ENCODE data around the gene LRRIQ3.

LRRIQ3 gene

DNA sequence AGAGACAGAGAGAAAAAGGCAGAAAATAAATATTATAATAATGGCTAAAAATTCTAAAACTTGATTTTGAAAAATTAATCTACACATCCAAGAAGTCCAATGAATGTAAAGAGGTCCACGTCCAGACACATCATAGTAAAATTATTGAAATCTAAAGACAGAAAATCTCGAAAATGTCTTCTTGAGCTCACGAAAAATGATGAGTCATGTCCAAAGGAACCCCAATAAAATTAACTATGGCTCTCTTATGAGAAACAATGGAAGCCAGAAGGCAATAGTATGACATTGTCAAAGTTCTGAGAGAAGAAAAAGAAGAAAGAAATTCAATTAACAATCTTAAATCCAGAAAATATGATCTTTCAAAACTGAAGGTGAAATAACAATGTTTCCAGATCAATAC, 84.6 kb downstream of the LRRIQ3 start:
- 73 to 100% methylated on average over 2 of the region's 3 CpGs for WGBS, 2 experiments (ENCODE audit: insufficient coverage in 2 of 2)
- H3K27ac ChIP-seq (ENCODE audit: low read depth, low read length, severe bottlenecking): no peak overlapping the region
- H3K9me3 ChIP-seq (ENCODE audit: control insufficient read depth, low read length): no peaks in the 10 kb centered on the region
- H3K4me3 ChIP-seq (ENCODE audit: extremely low read depth, insufficient read depth, low read length, poor library complexity, severe bottlenecking): no peak overlapping the region
- no peaks in the 10 kb centered on the region for H3K36me3 ChIP-seq (ENCODE audit: control insufficient read depth, insufficient read depth, low read length)
- H3K4me1 ChIP-seq (ENCODE audit: control insufficient read depth, insufficient read depth, low read length, poor library complexity, severe bottlenecking): no peaks in the 10 kb centered on the region

DNA sequence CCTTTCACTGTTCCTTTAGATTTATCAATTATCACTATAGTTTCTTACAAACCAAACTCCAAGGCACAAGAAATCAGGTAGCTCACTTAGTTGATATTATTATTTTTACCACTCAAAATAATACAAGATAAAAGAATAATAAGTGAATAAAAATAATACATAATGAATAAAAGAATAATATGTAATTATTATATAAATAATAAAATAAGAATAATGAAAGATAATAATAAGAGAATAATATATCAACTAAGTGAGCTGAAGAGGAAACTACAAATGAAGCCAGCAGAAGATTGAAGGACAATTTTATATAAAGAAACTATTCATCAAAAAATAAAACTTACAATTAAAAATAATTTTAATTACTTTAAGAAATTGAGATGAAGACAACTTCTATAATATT, 90.6 kb downstream of the LRRIQ3 start:
- Histone ChIP-seq H3K4me3 (ENCODE audit: extremely low read depth, insufficient read depth, low read length, poor library complexity, severe bottlenecking) (no peak overlapping the region), H3K9me3 (ENCODE audit: control insufficient read depth, low read length) (no peaks in the 10 kb centered on the region), H3K27ac (ENCODE audit: low read depth, low read length, severe bottlenecking) (no peak overlapping the region), H3K36me3 (ENCODE audit: control insufficient read depth, insufficient read depth, low read length) (no peaks in the 10 kb centered on the region), H3K4me1 (ENCODE audit: control insufficient read depth, insufficient read depth, low read length, poor library complexity, severe bottlenecking) (no peaks in the 10 kb centered on the region)

- H3K4me1 ChIP-seq (ENCODE audit: control insufficient read depth, insufficient read depth, low read length, poor library complexity, severe bottlenecking): no peaks in the 10 kb centered on the region
- H3K36me3 ChIP-seq (ENCODE audit: control insufficient read depth, insufficient read depth, low read length): no peaks in the 10 kb centered on the region
- WGBS, 2 experiments (ENCODE audit: insufficient coverage in 2 of 2): no CpG with 5 or more reads among the region's 1 CpG
- no peaks in the 10 kb centered on the region for H3K9me3 ChIP-seq (ENCODE audit: control insufficient read depth, low read length)
- H3K27ac ChIP-seq (ENCODE audit: low read depth, low read length, severe bottlenecking): no peak overlapping the region
- no peak overlapping the region for H3K4me3 ChIP-seq (ENCODE audit: extremely low read depth, insufficient read depth, low read length, poor library complexity, severe bottlenecking)
These were observed 106.6 kb downstream of the LRRIQ3 start for GRCh38 chr1:74091371-74091770.

DNA sequence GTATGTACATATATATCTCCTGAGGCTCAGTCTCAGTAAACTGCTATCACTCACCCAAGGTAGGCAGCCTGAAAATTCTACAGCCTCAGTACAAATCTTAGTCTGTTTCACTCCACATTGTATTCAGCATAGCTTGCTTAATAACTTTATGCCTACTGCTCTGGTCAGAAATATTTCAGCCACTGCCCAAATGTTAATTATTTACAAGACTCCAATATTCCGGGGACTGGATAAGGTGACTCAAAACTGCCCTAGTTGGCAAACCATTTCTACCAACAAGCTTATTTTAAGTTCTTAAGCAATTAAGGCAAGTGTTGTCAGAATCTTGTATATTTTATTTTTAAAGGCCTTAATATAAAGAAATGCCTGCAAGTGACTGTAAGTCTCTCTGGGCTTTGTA, 114.8 kb downstream of the LRRIQ3 start:
- Histone ChIP-seq H3K9me3 (ENCODE audit: control insufficient read depth, low read length) (no peaks in the 10 kb centered on the region), H3K4me1 (ENCODE audit: control insufficient read depth, insufficient read depth, low read length, poor library complexity, severe bottlenecking) (no peaks in the 10 kb centered on the region), H3K4me3 (ENCODE audit: extremely low read depth, insufficient read depth, low read length, poor library complexity, severe bottlenecking) (no peak overlapping the region), H3K36me3 (ENCODE audit: control insufficient read depth, insufficient read depth, low read length) (no peaks in the 10 kb centered on the region), H3K27ac (ENCODE audit: low read depth, low read length, severe bottlenecking) (no peak overlapping the region)
- WGBS, 2 experiments (ENCODE audit: insufficient coverage in 2 of 2): no CpG with 5 or more reads among the region's 1 CpG

- Histone ChIP-seq H3K27ac (ENCODE audit: low read depth, low read length, severe bottlenecking) (no peak overlapping the region), H3K4me3 (ENCODE audit: extremely low read depth, insufficient read depth, low read length, poor library complexity, severe bottlenecking) (no peak overlapping the region), H3K4me1 (ENCODE audit: control insufficient read depth, insufficient read depth, low read length, poor library complexity, severe bottlenecking) (no peaks in the 10 kb centered on the region), H3K9me3 (ENCODE audit: control insufficient read depth, low read length) (no peaks in the 10 kb centered on the region), H3K36me3 (ENCODE audit: control insufficient read depth, insufficient read depth, low read length) (no peaks in the 10 kb centered on the region)
These were observed 132.9 kb downstream of the LRRIQ3 start for GRCh38 chr1:74065081-74065480.

GRCh38 chr1:74057719-74058118, 140.3 kb downstream of the LRRIQ3 start:
- Histone ChIP-seq H3K4me3 (ENCODE audit: extremely low read depth, insufficient read depth, low read length, poor library complexity, severe bottlenecking) (no peak overlapping the region), H3K36me3 (ENCODE audit: control insufficient read depth, insufficient read depth, low read length) (no peaks in the 10 kb centered on the region), H3K4me1 (ENCODE audit: control insufficient read depth, insufficient read depth, low read length, poor library complexity, severe bottlenecking) (no peaks in the 10 kb centered on the region), H3K27ac (ENCODE audit: low read depth, low read length, severe bottlenecking) (no peak overlapping the region), H3K9me3 (ENCODE audit: control insufficient read depth, low read length) (no peaks in the 10 kb centered on the region)

GRCh38 chr1:74053407-74053806, 144.6 kb downstream of the LRRIQ3 start:
- no peak overlapping the region for H3K27ac ChIP-seq (ENCODE audit: low read depth, low read length, severe bottlenecking)
- no CpG with 5 or more reads among the region's 1 CpG for whole genome bisulfite sequencing, 2 experiments (ENCODE audit: insufficient coverage in 2 of 2)

DNA sequence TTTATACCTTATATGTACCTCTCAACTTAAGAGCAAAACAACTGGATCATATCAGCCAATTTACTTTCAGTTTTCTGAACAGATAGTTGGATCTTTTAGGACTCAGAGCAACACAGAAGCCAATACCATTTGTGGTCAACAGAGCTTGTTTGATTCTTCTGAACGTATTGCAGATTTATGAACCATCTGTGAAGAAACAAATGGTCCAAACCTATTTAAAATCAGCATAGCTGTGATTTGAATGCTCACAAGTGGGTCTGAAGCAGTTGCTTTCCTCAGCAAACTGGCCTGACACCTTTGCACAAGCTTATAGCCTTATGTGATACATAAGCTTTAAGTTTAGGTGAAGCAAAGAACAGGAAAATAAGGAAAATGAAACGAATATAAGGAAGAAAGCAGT, 147.6 kb downstream of the LRRIQ3 start:
- Histone ChIP-seq H3K27ac (ENCODE audit: low read depth, low read length, severe bottlenecking) (no peak overlapping the region), H3K9me3 (ENCODE audit: control insufficient read depth, low read length) (no peaks in the 10 kb centered on the region), H3K4me3 (ENCODE audit: extremely low read depth, insufficient read depth, low read length, poor library complexity, severe bottlenecking) (no peak overlapping the region), H3K4me1 (ENCODE audit: control insufficient read depth, insufficient read depth, low read length, poor library complexity, severe bottlenecking) (no peaks in the 10 kb centered on the region), H3K36me3 (ENCODE audit: control insufficient read depth, insufficient read depth, low read length) (no peaks in the 10 kb centered on the region)
- 71 to 90% methylated on average over 1 of the region's 2 CpGs for WGBS, 2 experiments (ENCODE audit: insufficient coverage in 2 of 2)

More at GRCh38 chr1:74053407-74053806, 144.6 kb downstream of the LRRIQ3 start:
- H3K4me3 ChIP-seq (ENCODE audit: extremely low read depth, insufficient read depth, low read length, poor library complexity, severe bottlenecking): no peak overlapping the region
- no peaks in the 10 kb centered on the region for H3K36me3 ChIP-seq (ENCODE audit: control insufficient read depth, insufficient read depth, low read length)
- H3K9me3 ChIP-seq (ENCODE audit: control insufficient read depth, low read length): no peaks in the 10 kb centered on the region
- no peaks in the 10 kb centered on the region for H3K4me1 ChIP-seq (ENCODE audit: control insufficient read depth, insufficient read depth, low read length, poor library complexity, severe bottlenecking)

- no peaks in the 10 kb centered on the region for H3K9me3 ChIP-seq (ENCODE audit: control insufficient read depth, low read length)
- no peaks in the 10 kb centered on the region for H3K4me1 ChIP-seq (ENCODE audit: control insufficient read depth, insufficient read depth, low read length, poor library complexity, severe bottlenecking)
- 81 to 92% methylated on average over 3 of the region's 3 CpGs for WGBS, 2 experiments (ENCODE audit: insufficient coverage in 2 of 2)
- no peaks in the 10 kb centered on the region for H3K36me3 ChIP-seq (ENCODE audit: control insufficient read depth, insufficient read depth, low read length)
- H3K4me3 ChIP-seq (ENCODE audit: extremely low read depth, insufficient read depth, low read length, poor library complexity, severe bottlenecking): no peak overlapping the region
- H3K27ac ChIP-seq (ENCODE audit: low read depth, low read length, severe bottlenecking): no peak overlapping the region
These were observed 159.9 kb downstream of the LRRIQ3 start for GRCh38 chr1:74038042-74038441.

- Histone ChIP-seq H3K27ac (ENCODE audit: low read depth, low read length, severe bottlenecking) (no peak overlapping the region), H3K4me1 (ENCODE audit: control insufficient read depth, insufficient read depth, low read length, poor library complexity, severe bottlenecking) (no peaks in the 10 kb centered on the region), H3K4me3 (ENCODE audit: extremely low read depth, insufficient read depth, low read length, poor library complexity, severe bottlenecking) (no peak overlapping the region), H3K9me3 (ENCODE audit: control insufficient read depth, low read length) (no peaks in the 10 kb centered on the region), H3K36me3 (ENCODE audit: control insufficient read depth, insufficient read depth, low read length) (no peaks in the 10 kb centered on the region)
- 0% methylated on average over 1 of the region's 1 CpG; no CpG with 5 or more reads in 1 of the 2 experiments for WGBS, 2 experiments (ENCODE audit: insufficient coverage in 2 of 2)
These were observed 185.4 kb downstream of the LRRIQ3 start for GRCh38 chr1:74012583-74012982.

DNA sequence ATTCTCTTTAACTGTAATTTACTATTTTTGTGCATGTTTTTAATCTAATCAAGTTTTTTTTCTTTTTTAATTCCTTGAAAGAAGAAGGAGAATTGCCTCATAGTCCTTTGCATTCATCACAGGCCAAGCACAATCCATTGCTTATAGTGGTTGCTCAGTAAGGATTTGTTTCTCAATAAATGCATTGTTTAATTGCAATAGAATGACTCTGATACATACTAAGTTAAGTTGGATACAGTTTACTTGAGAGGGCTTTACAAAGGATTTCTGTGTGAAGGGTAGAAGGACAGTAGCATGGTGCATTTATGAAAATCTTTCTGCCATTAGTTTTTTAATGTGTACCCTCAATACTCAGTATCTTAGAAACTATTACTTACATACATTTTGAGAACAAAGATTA, 186.2 kb downstream of the LRRIQ3 start:
- Histone ChIP-seq H3K9me3 (ENCODE audit: control insufficient read depth, low read length) (no peaks in the 10 kb centered on the region), H3K36me3 (ENCODE audit: control insufficient read depth, insufficient read depth, low read length) (no peaks in the 10 kb centered on the region), H3K4me3 (ENCODE audit: extremely low read depth, insufficient read depth, low read length, poor library complexity, severe bottlenecking) (no peak overlapping the region), H3K4me1 (ENCODE audit: control insufficient read depth, insufficient read depth, low read length, poor library complexity, severe bottlenecking) (no peaks in the 10 kb centered on the region), H3K27ac (ENCODE audit: low read depth, low read length, severe bottlenecking) (no peak overlapping the region)

DNA sequence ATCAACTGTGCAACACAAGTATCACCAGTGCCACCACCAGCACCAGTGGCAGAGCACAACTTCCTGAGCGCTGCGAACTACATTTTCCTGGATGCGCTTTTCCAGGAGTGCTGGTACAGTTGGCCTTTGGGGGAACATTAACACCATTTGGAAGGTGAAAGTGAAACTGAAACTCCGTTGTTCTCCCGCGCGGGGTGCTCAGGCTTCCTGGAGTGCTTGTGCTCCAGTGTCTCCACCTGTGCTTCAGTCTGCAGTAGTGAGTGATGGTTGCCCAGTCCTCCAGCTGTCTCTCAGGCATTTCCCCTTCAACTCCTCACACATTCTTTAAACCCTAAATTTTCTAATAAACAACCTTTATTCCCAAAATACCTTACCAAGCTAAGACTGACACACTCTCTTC, 187.8 kb downstream of the LRRIQ3 start:
- WGBS, 2 experiments (ENCODE audit: insufficient coverage in 2 of 2): 80 to 92% methylated on average over 1 to 5 of the region's 7 CpGs

More for the DNA sequence above, 187.8 kb downstream of the LRRIQ3 start:
- H3K4me3 ChIP-seq (ENCODE audit: extremely low read depth, insufficient read depth, low read length, poor library complexity, severe bottlenecking): no peak overlapping the region
- no peak overlapping the region for H3K27ac ChIP-seq (ENCODE audit: low read depth, low read length, severe bottlenecking)
- no peaks in the 10 kb centered on the region for H3K9me3 ChIP-seq (ENCODE audit: control insufficient read depth, low read length)
- H3K36me3 ChIP-seq (ENCODE audit: control insufficient read depth, insufficient read depth, low read length): no peaks in the 10 kb centered on the region
- H3K4me1 ChIP-seq (ENCODE audit: control insufficient read depth, insufficient read depth, low read length, poor library complexity, severe bottlenecking): no peaks in the 10 kb centered on the region

Measured in mesodermal cell (in vitro differentiated cells).